Hematopoietic multipotent progenitor cell treated with erythropoietin and hydrocortisone succinate and interleukin-3 and kit ligand, for 6 days (in vitro differentiated cells): ENCODE data around the gene EPHB3.
"Not testable (repeated sequence)": the region's sequence is repeated elsewhere in the genome, so short reads cannot be mapped to it uniquely, and the experiment has no call there.

ENCODE experiments used
- DNase-seq: peaks from one replicate; pipeline ENCODE4 v3.0.0-alpha.2; 2015

The EPHB3 gene

GRCh38 chr3:184601576-184602371 lies 40.2 kb downstream of the EPHB3 start:
- no peak for DNase-seq

DNA sequence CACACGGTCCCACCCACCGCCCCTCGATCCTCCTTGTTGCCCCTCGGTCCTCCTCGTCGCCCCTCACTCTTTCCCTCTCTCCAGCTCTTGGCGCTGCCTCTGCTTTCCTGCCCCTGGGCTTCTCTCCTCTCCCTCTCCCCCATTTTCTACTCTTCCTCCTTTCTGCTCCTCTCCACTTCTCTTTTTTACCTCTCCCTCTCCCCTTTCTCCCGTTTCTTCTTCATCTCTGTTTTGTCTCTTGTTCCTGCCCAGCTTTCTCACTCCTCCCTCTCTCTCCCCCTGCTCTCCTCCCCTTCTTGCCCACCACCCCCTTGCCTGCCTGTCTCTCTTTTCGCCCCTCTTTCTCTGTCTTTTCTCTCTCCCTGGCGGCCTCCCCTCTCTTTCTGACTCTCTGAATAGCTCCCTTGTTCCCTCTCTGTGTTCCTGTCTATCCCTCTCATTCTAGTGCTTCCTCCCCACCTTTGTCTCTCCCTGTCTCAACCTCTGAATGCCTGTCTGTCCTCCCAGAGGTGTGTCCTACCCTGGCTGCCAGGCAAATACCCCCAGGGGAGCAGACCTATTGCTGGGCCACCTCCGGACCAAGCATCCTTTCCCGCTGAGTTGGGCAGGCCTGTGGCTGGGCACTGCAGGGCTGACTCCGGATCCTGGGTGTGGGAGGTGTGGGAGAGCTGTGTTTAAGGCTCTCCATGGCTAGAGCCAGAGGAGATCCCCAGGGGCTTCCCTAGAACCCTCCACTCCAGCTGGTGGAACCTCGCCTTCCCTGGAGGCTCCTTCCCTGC lies 41.0 kb downstream of the EPHB3 start:
- no peak for DNase-seq

DNA sequence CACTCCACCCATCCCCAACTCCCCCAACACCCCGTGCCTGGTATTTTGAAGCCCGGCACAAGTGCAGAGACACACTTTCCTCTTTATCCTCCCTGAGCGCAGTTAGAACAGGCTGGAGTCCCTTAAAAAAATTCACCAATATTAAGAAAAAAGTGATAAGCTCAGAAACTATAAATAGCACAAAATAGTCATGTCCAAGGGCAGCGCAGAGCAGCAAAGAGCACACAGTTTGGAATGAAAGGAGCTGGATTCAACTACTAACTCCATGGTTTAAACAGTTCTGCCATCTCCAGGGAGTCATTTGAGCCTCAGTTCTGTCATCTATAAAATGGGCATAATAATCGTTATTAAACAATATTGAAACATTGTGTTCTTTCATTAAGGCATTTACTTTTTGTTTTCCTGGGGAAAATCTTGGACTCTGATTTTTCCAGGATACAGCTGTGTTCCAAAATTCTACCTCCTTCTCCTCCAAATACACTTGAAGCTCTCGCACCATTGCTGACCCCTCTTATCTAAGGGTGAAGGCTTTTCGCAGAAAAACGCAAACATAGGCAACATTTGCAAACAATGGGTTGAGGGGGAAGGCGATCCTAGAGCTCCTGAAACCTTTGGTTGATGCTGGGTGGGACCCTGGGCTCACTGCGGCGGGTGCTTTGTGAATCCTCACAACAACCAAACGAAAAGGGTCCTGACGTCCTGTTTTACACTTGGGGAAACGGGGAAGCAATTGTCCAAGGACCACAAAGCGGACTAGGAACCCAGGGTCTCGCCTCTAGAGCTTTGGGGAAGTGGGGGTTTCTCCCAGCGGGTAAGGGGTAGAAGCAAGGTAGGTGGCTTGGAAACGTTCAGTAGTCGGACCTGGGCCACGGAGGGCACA lies 41.8 kb downstream of the EPHB3 start:
- DNase-seq: no peak

- DNase-seq: no peak
Observed at GRCh38 chr3:184604039-184604601, 42.5 kb downstream of the EPHB3 start.

- DNase-seq: no peak
Observed at GRCh38 chr3:184604615-184605290, 43.2 kb downstream of the EPHB3 start.

GRCh38 chr3:184608209-184608608 lies 46.6 kb downstream of the EPHB3 start:
- DNase-seq: no peak

DNA sequence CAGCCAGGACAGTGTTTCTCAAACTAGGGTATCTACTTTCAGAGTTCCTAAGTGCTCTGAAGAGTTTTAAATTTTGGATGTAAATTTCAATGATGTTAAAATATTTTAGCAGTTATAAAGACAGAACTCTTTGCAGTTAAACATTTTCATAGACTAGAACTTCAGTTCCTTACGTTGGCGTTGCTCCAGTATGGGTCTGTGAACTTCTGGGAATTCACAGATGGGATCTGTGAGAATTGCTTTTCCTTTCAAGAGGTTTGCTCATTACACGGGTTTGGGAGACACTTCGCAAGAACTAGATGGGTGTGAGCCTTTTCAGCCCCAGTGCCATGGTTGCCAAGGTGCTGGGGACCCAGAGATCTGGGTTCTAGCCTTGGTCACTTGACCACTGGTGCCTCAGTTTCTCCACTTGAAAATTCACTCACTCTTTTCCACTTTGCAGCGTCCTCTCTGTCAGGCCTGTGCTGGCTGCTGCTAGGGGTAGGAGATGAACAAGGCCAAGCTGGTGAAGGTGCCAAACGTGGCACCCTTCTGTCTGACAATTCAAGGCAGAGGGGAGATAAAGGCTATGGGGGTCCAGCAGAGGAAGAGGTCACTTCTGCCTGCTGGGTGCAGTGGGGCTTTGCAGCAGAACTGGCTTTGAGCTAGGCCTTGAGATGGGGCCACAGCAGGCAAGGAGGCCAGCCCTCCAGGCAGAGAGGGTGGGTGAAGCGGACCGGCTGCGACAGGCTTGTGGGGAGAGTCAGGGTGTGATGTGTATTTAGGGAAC lies 48.1 kb downstream of the EPHB3 start:
- no peak for DNase-seq

DNA sequence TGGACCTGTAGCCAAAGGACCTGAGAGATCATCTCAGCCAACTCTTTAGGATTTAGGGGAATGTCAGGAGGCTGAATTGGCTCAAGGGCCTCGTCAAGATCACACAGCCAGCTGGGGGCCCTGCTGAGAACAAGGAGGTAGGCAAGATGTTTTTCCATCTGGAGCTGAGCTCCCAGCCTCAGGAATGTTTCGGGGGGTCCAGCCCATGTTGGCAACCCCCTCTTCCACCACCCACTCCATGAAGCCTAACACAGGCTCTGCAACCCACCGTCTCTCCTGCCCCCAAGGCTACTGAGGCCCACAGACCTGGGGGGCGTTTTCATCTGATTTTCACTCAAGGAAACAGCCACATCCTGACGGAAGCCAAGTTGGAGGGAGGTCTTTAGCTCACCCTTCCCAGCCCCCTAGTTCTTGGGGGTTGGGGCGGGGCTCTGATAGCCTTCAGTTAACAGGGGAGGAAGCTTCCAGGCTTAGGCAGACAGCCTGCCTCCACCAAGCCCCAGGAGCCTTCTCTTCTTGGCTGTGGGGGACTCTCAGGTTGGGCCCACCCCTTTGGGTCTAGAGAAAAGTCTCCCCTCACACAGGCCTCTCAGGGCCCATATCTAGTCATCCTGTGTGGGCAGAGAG lies 48.8 kb downstream of the EPHB3 start:
- no peak for DNase-seq

DNA sequence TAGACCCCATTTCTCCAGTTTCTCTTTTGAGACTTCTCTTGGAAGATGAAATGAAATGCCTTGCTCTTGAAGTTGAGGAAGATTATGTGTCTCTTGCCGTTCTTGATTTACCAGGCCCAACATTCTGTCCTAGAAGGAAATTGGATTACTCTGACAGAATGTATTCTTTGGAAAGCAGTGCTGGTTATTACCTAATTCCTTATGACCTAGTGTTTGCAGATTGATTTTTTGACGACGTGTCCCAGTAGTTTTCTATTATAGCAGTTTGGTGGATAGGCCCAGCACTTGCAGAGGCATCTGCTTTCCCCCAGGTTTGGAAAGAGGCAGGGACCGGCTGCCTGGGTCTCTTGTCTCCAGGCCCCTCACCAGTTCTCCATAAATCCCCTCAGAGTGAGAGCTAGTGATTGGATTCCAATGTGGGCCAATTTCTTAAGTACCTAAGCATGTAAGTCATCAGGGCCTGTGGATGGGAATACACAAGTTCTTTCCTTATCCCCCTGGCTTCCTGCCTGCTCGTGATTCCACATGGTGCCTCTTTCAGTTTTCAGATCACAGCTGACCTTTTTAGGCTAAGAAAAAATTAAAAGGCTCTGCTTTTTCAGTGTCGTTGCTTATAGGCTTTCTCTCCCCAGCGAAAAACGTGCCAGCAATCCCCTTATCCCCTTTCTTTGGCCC lies 50.2 kb downstream of the EPHB3 start:
- DNase-seq: no peak

DNA sequence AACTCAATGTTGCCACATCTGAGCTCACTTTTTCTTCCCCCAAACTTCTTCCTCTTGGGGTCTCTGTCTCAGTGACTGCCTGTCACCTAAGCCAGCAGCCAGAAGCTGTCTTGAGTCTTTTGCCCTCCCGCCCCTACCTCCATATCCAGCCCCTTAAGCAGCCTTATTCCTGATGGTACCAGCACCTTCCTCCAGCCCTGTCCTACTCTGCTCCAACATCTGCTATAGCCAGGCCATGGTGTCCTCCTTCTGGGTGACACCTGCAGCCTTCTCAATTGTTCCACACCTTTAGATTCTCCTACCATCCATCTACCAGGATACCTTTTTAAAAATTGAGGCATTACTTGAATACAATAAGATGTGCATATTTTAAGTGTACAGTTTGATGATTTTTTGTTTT lies 53.8 kb downstream of the EPHB3 start:
- no peak for DNase-seq

GRCh38 chr3:184616436-184616835 lies 54.9 kb downstream of the EPHB3 start:
- DNase-seq: no peak

- not testable (repeated sequence) for DNase-seq
Observed at GRCh38 chr3:184617306-184617705, 55.7 kb downstream of the EPHB3 start.

GRCh38 chr3:184618811-184619210 lies 57.2 kb downstream of the EPHB3 start:
- DNase-seq: no peak

- no peak for DNase-seq
Observed at GRCh38 chr3:184619369-184619768, 57.8 kb downstream of the EPHB3 start.

GRCh38 chr3:184619787-184620430 lies 58.3 kb downstream of the EPHB3 start:
- no peak for DNase-seq

DNA sequence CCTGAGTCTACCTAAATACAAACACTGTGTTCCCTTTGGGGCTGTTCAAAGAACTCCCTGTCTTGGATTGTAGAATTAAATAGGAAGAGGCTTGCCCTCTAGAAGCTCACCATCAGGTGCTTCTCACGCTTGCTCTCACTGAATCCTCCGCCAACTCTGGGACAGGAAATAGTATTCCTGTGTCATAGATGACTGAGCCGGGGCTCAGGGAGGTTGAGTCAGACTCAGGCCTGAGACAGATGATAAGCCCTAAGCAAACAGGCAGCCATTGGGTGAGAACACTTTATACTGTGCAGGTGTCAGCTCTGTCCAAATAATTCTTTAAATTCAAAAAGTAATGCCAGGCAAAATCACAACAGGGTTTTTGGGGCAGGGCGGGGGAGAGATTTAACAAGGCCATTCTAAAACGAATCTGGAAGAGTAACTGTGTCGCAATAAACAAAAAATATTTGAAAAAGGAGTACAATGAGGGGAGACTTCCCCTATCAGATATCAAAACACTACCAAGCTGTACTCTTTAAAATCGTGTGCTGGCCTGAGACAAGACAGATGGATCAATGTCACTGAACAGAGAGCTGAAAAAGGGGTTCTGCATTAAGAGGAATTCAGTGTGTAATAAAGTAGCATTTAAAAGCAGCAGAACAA lies 59.0 kb downstream of the EPHB3 start:
- DNase-seq: no peak

- not testable (repeated sequence) for DNase-seq
Observed at GRCh38 chr3:184622156-184622555, 60.6 kb downstream of the EPHB3 start.

DNA sequence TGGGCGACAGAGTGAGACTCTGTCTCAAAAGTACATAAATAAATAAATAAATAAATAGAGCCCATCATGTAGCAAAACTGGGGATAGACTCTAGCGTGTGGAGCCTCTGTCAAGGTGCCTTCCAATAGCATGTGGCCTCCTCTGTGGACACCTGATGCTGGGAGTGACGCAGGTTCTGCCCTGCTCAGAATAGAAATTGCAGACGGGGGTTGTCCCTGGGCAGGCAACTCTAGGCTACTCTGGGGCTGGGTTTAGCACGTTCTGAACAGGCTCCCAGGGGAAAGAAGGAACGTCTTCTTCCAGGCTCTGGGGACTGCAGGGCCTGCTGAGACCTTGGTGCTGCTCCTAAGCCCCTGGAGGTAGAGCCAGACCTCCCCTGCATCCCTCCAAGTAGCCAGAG lies 65.3 kb downstream of the EPHB3 start:
- DNase-seq: no peak

- no peak for DNase-seq
Observed at GRCh38 chr3:184629555-184630160, 68.1 kb downstream of the EPHB3 start.
